Stimulated activated naive B cell treated with anti-CD40 and anti-IgM and Interleukin-4, amounts not matched to agents 10 μg/mL and 1 μg/mL and 100 μg/mL, for 72 hours (primary cell): ENCODE data around the gene DHX8.
A peak's percentile ranks its signal among the peaks of the same experiment; 100 is the strongest.
"Not testable (repeated sequence)": the region's sequence is repeated elsewhere in the genome, so short reads cannot be mapped to it uniquely, and the experiment has no call there.

Experiments used
- ATAC-seq, 2 donors: fragments of 150-1000 bp; cut with Tn5 transposase; replicated peaks; 2 replicates each; pipeline ENCODE4 v1.10.0; 2021; ENCODE audit warnings: moderate library complexity in 1 of 2
- DNase-seq: peaks from one replicate; pipeline ENCODE4 v3.0.0; 2021
- H3K27ac Mint-ChIP-seq: one replicate; pipeline ENCODE4 v1.8.0; 2022; ENCODE audit warnings: mild to moderate bottlenecking, mixed read lengths
- H3K27me3 Mint-ChIP-seq, 2 donors: one replicate each; pipeline ENCODE4 v1.8.0; 2022; ENCODE audit warnings: mixed read lengths in 2 of 2
- H3K36me3 Mint-ChIP-seq, 2 donors: one replicate each; pipeline ENCODE4 v1.8.0; 2022; ENCODE audit warnings: mixed read lengths in 2 of 2, mild to moderate bottlenecking in 1 of 2
- H3K4me1 Mint-ChIP-seq, 2 donors: one replicate each; pipeline ENCODE4 v1.8.0; 2022; ENCODE audit warnings: mixed read lengths in 2 of 2, mild to moderate bottlenecking in 1 of 2
- H3K4me3 Mint-ChIP-seq, 2 donors: one replicate each; pipeline ENCODE4 v1.8.0; 2022; ENCODE audit warnings: mild to moderate bottlenecking in 2 of 2, mixed read lengths in 2 of 2, moderate library complexity in 1 of 2
- H3K9me3 Mint-ChIP-seq, 2 donors: one replicate each; pipeline ENCODE4 v1.8.0; 2022; ENCODE audit warnings: mixed read lengths in 2 of 2, mild to moderate bottlenecking in 1 of 2

Gene DHX8

DNA sequence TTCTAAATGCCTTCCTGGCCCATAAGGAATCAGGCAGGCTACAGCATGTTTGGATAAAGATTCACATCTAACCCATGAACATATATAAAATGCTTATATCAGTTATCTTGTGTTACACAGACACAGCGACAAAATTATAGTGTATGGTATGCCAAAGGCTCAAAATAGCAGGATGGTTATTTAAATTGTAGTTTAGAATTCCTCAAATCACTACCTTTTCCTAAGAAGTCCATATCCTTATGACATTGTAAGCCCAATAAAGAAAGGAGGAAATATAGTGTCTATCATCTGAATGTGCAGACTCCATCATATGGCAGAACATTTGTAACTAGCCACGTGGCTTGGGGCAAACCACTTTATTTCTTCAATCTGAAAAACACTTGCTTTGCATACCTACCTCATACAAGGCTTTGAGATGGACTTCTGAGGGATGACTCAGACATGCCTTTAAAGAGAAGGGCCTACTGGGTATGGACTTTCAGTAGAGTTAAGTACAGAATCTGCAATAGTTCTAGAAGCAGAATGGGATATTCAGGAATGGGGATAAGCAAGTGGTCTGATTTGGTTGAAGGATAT lies 12.1 kb upstream of the DHX8 start:
- no peaks in the 10 kb centered on the region for H3K4me1 Mint-ChIP-seq
- H3K27me3 Mint-ChIP-seq, result peaks cover 19 to 21% of the 10 kb centered on the region in 2 donors
- no peak for DNase-seq
- H3K36me3 Mint-ChIP-seq, result no peaks in the 10 kb centered on the region
- ATAC-seq, result no peak
- no peaks in the 10 kb centered on the region for H3K9me3 Mint-ChIP-seq
- no peak overlapping the region for H3K27ac Mint-ChIP-seq
- H3K4me3 Mint-ChIP-seq, result no peak overlapping the region

DNA sequence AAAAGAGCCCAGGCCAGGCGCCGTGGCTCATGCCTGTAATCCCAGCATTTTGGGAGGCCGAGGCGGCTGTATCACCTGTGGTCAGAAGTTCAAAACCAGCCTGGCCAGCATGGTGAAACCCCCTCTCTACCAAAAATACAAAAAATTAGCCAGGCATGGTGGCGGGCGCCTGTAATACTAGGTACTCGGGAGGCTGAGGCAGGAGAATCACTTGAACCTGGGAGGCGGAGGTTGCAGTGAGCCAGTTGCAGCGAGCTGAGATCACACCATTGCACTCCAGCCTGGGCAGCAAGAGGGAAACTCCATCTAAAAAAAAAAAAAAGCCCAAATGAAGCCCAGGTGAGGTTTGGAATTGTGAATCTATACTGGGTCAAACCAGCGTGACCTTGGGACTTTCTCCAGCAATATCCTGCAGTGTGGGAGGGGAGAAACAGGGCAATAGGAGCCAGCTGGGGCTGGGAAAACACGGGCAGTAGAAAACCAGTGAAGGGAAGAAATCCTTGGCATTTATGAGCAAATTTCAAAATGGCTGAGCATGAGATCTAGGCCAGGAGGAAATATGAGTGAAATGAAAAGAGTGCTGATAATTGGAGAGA lies 8.2 kb upstream of the DHX8 start:
- no peak overlapping the region for H3K4me3 Mint-ChIP-seq
- no peak overlapping the region for H3K27ac Mint-ChIP-seq
- peaks cover 11 to 14% of the 10 kb centered on the region in 2 donors for H3K27me3 Mint-ChIP-seq
- no peaks in the 10 kb centered on the region for H3K4me1 Mint-ChIP-seq
- ATAC-seq (no peak), DNase-seq (no peak)
- H3K9me3 Mint-ChIP-seq, result no peaks in the 10 kb centered on the region
- no peaks in the 10 kb centered on the region for H3K36me3 Mint-ChIP-seq

DNA sequence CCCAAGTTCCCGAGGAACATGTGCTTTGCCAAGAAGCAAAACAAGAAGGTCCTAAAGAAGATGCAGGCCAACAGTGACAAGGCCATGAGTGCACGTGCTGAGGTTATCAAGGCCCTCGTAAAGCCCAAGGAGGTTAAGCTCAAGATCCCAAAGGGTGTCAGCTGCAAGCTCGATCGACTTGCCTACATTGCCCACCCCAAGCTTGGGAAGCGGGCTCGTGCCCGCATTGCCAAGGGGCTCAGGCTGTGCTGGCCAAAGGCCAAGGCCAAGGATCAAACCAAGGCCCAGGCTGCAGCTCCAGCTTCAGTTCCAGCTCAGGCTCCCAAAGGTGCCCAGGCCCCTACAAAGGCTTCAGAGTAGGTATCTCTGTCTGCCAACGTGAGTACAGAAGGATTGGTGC lies 7.5 kb upstream of the DHX8 start:
- H3K4me1 Mint-ChIP-seq, H3K4me3 Mint-ChIP-seq, H3K9me3 Mint-ChIP-seq, ATAC-seq, H3K27ac Mint-ChIP-seq, DNase-seq, H3K36me3 Mint-ChIP-seq: not testable (repeated sequence)
- H3K27me3 Mint-ChIP-seq, result peaks cover 11 to 14% of the 10 kb centered on the region in 2 donors

DNA sequence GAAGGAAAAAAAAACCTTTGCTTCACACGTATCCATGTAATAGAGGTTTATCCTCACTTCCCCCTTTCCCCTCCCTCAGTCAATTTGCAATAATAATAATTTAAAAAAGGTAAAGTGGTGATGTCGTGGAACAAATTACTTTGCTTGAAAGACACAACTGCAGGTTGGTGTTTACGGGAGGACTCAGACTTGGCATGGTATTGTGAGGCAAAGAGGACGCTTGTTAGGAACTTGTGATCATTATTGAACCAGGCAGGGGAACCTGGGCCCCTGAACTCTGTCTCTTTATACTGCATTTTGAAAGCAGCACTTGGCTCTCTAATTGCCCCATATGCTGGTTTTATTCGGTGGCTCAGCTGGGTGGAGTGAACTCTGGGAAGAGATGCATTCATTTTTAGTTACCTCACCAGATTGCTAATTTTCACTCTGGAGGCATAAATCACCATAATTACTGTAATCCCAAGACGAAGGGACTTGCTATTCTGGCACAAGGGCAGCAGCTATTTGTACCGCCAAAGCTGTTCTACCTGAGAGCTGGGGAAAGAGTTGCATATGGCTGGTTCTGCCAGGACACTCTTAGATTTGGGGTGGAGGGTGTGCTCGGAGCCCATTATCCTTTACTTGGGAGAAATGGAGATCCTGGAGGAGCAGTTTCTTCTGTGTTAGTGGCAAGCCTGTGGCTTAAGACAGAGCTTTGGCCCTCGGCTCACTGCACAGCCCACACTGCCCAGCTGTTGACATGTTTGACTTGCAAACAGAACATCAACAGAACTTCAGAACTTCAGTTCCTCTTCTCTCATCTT lies 5.7 kb upstream of the DHX8 start:
- Mint-ChIP-seq H3K4me3 (no peak overlapping the region), H3K27ac (no peak overlapping the region), H3K4me1 (no peaks in the 10 kb centered on the region), H3K27me3 (peaks cover 5 to 7% of the 10 kb centered on the region in 2 donors), H3K9me3 (no peaks in the 10 kb centered on the region), H3K36me3 (no peaks in the 10 kb centered on the region)
- ATAC-seq, result no peak
- DNase-seq, result no peak

DNA sequence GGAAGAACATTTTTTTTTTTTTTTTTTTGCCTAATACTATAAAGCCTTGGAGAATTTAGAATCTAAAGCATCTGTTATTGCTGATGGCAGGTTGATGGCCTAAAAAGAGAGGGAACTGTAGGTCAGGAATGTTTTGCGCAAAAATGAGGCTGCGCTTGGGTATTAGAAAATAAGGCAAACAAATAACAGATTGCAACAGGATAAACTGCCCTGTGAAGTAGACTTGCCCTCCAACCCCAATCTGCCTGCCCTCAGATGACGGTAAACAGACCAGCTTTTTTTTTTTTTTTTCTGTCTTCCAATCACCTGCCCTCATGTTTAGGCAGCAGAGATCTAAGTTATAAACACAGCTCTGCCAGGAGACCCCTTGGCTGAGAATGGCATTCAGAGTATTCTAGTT lies 3.8 kb upstream of the DHX8 start:
- no peaks in the 10 kb centered on the region for H3K9me3 Mint-ChIP-seq
- H3K27me3 Mint-ChIP-seq, result no peaks in the 10 kb centered on the region
- H3K36me3 Mint-ChIP-seq, result peaks cover 2 to 4% of the 10 kb centered on the region in 2 donors
- H3K4me3 Mint-ChIP-seq, result no peak overlapping the region
- H3K4me1 Mint-ChIP-seq, result peaks cover 10% of the 10 kb centered on the region in 2 donors
- DNase-seq (no peak), ATAC-seq (no peak)
- no peak overlapping the region for H3K27ac Mint-ChIP-seq

DNA sequence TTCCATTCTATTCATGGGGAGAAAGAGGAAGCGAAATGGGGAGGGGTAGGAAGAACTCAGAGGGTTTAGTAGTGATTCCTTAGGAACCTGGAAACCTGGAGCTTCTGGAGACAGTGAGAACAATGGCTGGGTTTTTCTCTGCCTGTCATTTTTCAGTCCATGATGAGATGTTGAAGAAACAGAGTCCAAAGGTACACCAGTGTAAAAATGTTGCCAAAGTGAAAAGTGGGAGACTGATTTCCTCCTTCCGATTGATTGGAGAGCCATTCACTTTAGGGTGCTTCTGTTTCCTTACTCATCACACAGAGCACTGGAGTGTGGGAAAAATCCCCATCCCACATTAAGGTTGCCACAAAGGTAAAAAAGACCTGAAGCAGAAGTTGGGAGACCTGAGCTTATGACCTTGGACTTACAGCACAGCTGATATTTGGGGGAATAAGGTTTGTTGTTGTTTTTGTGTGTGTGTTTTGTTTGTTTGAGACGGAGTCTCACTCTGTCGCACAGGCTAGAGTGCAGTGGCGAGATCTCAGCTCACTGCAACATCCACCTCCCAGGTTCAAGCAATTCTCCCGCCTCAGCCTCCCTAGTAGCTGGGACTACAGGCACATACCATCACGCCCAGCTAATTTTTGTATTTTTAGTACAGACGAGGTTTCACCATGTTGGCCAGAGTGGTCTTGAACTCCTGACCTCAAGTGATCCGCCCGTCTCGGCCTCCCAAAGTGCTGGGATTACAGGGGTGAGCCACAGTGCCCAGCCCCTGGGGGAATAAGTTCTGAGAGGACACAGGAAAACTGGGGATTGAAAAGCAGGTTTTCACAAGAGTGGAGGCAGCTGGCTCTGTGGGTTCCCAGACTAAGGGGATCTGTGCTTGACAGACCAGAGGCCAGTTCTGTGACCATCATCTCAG lies 1.4 kb upstream of the DHX8 start:
- ATAC-seq (no peak), DNase-seq (no peak)
- no peaks in the 10 kb centered on the region for H3K27me3 Mint-ChIP-seq
- H3K36me3 Mint-ChIP-seq, result peaks cover 2 to 4% of the 10 kb centered on the region in 2 donors
- no peak overlapping the region for H3K4me3 Mint-ChIP-seq
- no peak overlapping the region for H3K27ac Mint-ChIP-seq
- H3K4me1 Mint-ChIP-seq, result peaks cover 12 to 16% of the 10 kb centered on the region in 2 donors
- H3K9me3 Mint-ChIP-seq, result no peaks in the 10 kb centered on the region

DNA sequence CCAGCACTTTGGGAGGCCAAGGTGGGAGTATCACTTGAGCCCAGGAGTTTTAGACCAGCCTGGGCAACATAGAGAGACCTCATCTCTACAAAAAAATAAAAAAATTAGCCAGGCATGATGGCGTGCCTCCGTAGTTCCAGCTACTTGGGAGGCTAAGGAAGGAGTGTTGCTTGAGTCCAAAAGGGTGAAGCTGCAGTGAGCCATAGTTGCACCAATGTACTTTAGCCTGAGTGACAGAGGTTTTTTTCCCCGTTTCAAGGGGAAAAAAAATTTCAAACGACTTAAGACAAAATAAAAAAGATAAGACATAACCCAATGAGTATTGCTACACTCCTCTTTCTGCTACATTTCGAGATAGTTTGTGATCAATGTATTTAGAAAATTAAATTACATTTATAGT lies 6.8 kb downstream of the DHX8 start:
- H3K4me1 Mint-ChIP-seq, result peaks cover 0 to 5% of the 10 kb centered on the region in 2 donors
- H3K27me3 Mint-ChIP-seq, result no peaks in the 10 kb centered on the region
- ATAC-seq, result no peak
- no peaks in the 10 kb centered on the region for H3K9me3 Mint-ChIP-seq
- no peak for DNase-seq
- H3K27ac Mint-ChIP-seq, result no peak overlapping the region
- H3K4me3 Mint-ChIP-seq, result no peak overlapping the region
- H3K36me3 Mint-ChIP-seq, result peaks cover 27 to 50% of the 10 kb centered on the region in 2 donors

DNA sequence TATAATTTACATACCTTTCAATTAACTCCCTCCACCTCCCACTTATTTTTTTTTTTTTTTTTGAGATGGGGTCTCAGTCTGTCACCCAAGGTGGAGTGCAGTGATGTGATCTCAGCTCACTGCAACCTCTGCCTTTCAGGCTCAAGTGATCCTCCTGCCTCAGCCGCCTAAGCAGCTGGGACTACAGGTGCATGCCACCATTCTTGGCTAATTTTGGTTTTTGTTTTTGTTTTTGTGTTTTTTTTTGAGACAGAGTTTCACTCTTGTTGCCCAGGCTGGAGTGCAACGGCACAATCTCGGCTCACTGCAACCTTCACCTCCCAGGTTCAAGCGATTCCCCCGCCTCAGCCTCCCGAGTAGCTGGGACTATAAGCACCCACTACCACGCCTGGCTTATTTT lies 25.7 kb downstream of the DHX8 start:
- not testable (repeated sequence) for ATAC-seq, DNase-seq, H3K4me3 Mint-ChIP-seq, H3K9me3 Mint-ChIP-seq, H3K4me1 Mint-ChIP-seq, H3K27ac Mint-ChIP-seq, H3K27me3 Mint-ChIP-seq
- H3K36me3 Mint-ChIP-seq, result peaks cover 42 to 50% of the 10 kb centered on the region in 2 donors

GRCh38 chr17:43511199-43511598 lies 27.4 kb downstream of the DHX8 start:
- DNase-seq, H3K27ac Mint-ChIP-seq, H3K27me3 Mint-ChIP-seq, H3K4me1 Mint-ChIP-seq, ATAC-seq, H3K9me3 Mint-ChIP-seq, H3K4me3 Mint-ChIP-seq: not testable (repeated sequence)
- H3K36me3 Mint-ChIP-seq, result peaks cover 41 to 42% of the 10 kb centered on the region in 2 donors

GRCh38 chr17:43515656-43516055 lies 31.9 kb downstream of the DHX8 start:
- Mint-ChIP-seq H3K4me3 (no peak overlapping the region), H3K36me3 (peaks cover 46 to 49% of the 10 kb centered on the region in 2 donors), H3K9me3 (no peaks in the 10 kb centered on the region), H3K27me3 (no peaks in the 10 kb centered on the region), H3K27ac (no peak overlapping the region), H3K4me1 (peaks cover 14 to 18% of the 10 kb centered on the region in 2 donors)
- ATAC-seq (no peak), DNase-seq (no peak)

DNA sequence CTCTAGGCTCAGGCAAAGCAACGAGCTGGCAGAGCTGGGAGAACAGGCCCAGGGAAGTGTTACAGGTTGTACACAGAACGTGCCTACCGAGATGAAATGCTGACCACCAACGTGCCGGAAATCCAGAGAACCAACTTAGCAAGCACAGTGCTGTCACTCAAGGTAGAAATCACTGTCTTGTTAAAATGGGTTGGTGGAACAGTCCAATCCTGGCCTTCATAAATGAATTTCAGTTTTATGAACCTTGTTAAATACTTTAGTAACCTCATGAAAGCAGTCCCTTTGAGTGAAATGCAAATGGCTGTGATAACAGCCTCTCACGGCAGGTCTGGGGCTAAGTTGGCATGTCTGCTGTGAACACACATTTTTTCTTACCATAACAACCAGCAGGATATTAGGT lies 33.4 kb downstream of the DHX8 start:
- H3K4me3 Mint-ChIP-seq, result peak overlapping the region in 1 of 2 donors; percentile 19
- no peaks in the 10 kb centered on the region for H3K27me3 Mint-ChIP-seq
- ATAC-seq (peak; percentile 12 to 42), DNase-seq (no peak)
- no peaks in the 10 kb centered on the region for H3K9me3 Mint-ChIP-seq
- peaks cover 44 to 62% of the 10 kb centered on the region in 2 donors for H3K36me3 Mint-ChIP-seq
- peak overlapping the region; percentile 9 for H3K27ac Mint-ChIP-seq
- peaks cover 14 to 18% of the 10 kb centered on the region in 2 donors for H3K4me1 Mint-ChIP-seq

DNA sequence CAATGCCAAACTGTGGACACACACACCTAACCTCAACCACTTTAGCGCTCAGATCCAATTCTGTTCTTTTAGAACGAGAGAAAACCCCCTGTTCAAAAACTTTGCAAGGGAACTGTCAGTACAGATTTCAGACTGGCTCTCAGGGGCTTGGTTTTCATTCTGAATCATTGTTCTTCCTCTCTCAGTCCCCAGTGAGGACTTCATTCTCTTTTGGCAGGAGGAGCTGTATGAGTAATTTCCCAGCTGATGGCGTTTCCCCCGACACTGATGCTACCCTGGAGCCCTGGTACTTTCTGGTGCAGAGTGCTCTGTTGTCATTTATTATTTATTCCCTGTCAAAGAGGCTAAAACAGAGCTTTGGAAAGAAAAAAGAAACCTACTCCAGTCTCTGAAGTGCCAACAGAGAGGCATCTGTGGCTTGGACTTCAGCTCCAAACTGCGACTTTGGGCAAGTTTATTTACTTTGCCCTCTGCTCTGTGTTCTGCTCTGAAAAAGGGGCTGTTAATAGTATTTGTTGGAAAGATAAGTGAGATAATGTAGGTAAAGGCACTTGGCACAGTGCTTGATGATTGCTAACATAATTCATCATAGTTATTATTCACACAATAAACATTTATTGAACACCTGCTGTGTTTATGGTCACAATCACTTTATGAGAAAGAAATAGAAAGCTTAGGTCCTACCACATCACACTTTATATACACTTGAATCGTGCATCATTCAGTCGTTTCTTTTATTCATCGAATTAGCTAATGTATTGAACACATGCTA lies 34.0 kb downstream of the DHX8 start:
- peak; percentile 21 for DNase-seq

DNA sequence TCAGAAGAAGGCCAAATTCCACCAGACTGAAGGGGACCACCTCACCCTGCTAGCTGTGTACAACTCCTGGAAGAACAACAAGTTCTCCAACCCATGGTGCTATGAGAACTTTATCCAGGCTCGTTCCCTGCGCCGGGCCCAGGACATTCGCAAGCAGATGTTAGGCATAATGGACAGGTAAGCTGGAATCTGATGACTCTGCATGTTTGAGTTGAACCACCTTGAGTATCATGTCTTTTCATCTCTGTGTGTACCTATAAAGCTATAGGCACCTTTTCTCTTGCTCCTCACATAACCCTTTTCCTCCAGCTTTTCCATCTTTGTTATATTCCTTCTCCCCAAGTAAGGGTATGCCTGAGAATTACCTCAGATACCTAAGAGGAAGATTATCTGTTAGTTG lies 37.6 kb downstream of the DHX8 start:
- Mint-ChIP-seq H3K27ac (no peak overlapping the region), H3K9me3 (no peaks in the 10 kb centered on the region), H3K4me1 (peaks cover 14 to 17% of the 10 kb centered on the region in 2 donors), H3K36me3 (peaks cover 47 to 69% of the 10 kb centered on the region in 2 donors), H3K4me3 (no peak overlapping the region), H3K27me3 (no peaks in the 10 kb centered on the region)
- ATAC-seq (no peak), DNase-seq (no peak)

More for the DNA sequence above, 34.0 kb downstream of the DHX8 start:
- Mint-ChIP-seq H3K4me1 (peaks cover 14 to 17% of the 10 kb centered on the region in 2 donors), H3K4me3 (no peak overlapping the region), H3K27ac (peak overlapping the region; percentile 33), H3K36me3 (peaks cover 38 to 57% of the 10 kb centered on the region in 2 donors), H3K27me3 (no peaks in the 10 kb centered on the region), H3K9me3 (no peaks in the 10 kb centered on the region)
- ATAC-seq, result peak; percentile 78 to 97
